Astrocyte of the spinal cord (primary cell): ENCODE measurements around the gene SND1.

ENCODE experiments used
- DNase-seq: peaks from one replicate; pipeline ENCODE4 v3.0.0; 2011; ENCODE audit warnings: low read depth, low spot score
- H3K4me3 ChIP-seq: 2 replicates; pipeline ENCODE4 v1.5.1; 2011; ENCODE audit warnings: low read depth, mild to moderate bottlenecking, low read length, moderate library complexity
- in situ Hi-C: cut with HindIII; loops from 2 replicates; pipeline ENCODE4 v1.10.0; 2017; ENCODE audit warnings: low sequenced_read_pairs
- TF ChIP-seq, protein P1 (sequence below): IDR thresholded peaks from 2 replicates; pipeline ENCODE4 v1.5.1; 2012; ENCODE audit warnings: low read depth, mild to moderate bottlenecking, low read length, inconsistent platforms

The SND1 gene

DNA sequence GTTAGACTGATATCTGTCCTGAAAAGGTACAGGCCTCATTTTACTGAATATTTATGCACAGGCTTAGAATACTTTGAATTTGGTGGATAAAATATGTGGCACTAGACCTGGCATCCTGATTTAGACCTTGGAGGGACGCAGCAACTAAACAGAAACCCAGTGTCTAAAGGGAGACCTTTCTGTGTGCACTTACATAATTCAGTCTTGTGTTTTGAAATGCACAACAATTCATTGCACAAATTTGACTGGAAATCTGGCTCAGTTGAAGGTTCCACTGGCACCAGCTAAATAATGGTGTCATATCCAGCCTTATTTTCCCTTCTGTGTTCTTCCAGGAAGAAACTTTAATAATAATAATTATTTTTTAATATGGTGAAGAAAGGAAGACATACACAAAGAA, 142.1 kb downstream of the SND1 start:
- TF ChIP-seq, protein P1, sequence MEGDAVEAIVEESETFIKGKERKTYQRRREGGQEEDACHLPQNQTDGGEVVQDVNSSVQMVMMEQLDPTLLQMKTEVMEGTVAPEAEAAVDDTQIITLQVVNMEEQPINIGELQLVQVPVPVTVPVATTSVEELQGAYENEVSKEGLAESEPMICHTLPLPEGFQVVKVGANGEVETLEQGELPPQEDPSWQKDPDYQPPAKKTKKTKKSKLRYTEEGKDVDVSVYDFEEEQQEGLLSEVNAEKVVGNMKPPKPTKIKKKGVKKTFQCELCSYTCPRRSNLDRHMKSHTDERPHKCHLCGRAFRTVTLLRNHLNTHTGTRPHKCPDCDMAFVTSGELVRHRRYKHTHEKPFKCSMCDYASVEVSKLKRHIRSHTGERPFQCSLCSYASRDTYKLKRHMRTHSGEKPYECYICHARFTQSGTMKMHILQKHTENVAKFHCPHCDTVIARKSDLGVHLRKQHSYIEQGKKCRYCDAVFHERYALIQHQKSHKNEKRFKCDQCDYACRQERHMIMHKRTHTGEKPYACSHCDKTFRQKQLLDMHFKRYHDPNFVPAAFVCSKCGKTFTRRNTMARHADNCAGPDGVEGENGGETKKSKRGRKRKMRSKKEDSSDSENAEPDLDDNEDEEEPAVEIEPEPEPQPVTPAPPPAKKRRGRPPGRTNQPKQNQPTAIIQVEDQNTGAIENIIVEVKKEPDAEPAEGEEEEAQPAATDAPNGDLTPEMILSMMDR: no peak
- DNase-seq: no peak
- H3K4me3 ChIP-seq: no peak overlapping the region
- in situ Hi-C loops: no loop called here

DNA sequence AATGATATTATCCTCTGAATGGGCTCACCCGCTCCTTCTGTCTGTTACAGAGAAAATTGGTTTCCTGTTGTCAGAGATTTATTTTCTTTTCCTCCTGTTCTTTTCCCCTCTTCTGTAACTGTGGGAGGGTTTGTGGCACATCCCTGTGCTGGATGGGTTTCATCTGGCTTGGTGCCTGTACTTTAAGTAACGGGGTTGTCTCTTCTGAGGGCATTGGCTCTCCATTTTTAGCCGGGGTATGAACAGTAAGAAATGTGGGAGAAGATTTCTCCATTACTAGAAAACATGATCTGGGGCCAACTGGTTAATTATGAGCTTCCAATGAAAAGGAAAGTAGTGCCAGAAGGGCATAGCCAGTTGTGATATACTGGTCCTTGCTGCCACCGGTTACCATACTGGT, 142.6 kb downstream of the SND1 start:
- in situ Hi-C loops: no loop called here
- no peak for DNase-seq
- no peak overlapping the region for H3K4me3 ChIP-seq
- TF ChIP-seq, protein P1: no peak

DNA sequence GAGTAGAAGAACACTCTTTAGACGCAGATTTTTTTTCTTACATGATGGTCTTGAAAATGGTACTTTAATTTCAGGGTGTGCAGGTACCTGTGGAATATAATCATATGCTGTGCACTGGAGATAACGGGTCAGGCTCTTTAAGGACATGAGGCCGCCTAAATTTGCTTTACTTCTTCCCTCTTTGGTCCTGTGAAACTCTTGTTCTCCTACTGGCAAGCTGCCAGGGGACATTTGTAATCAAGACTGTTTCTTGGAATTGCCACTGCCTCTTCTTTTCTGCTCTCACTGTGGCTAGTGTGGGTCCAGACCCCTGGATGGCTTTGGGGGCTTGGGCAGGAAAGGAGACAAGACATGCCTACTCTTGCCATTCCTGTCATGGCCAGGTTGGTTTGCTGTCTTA, 146.0 kb downstream of the SND1 start:
- TF ChIP-seq, protein P1: no peak
- in situ Hi-C loops: no loop called here
- H3K4me3 ChIP-seq: no peak overlapping the region
- no peak for DNase-seq

DNA sequence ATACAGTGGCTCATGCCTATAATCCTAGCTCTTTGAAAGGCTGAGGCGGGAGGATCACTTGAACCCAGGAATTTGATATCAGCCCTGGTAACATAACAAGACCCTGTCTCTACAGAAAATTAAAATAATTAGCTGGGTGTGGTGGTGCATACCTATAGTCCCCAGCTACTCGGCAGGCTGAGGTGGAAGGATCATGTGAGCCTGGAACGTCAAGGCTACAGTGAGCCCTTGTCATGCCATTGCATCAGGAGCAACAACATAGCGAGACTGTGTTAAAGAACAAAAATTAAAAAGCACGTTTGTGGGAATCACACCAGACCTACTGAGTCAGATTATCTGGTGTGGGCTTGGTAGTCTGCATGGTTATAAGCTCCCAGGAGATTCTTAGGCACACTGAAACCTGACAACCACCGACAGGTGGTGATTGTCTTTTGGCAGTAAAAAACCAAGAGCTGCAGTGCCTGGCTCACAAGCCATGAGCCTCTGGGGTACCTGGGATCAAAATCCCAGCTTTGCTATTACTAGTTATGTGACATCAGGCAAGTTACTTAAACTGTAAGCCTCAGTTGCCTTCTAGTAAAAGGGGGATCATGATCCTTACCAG, 146.9 kb downstream of the SND1 start:
- TF ChIP-seq, protein P1: no peak
- no peak for DNase-seq
- in situ Hi-C loops: no loop called here
- no peak overlapping the region for H3K4me3 ChIP-seq

DNA sequence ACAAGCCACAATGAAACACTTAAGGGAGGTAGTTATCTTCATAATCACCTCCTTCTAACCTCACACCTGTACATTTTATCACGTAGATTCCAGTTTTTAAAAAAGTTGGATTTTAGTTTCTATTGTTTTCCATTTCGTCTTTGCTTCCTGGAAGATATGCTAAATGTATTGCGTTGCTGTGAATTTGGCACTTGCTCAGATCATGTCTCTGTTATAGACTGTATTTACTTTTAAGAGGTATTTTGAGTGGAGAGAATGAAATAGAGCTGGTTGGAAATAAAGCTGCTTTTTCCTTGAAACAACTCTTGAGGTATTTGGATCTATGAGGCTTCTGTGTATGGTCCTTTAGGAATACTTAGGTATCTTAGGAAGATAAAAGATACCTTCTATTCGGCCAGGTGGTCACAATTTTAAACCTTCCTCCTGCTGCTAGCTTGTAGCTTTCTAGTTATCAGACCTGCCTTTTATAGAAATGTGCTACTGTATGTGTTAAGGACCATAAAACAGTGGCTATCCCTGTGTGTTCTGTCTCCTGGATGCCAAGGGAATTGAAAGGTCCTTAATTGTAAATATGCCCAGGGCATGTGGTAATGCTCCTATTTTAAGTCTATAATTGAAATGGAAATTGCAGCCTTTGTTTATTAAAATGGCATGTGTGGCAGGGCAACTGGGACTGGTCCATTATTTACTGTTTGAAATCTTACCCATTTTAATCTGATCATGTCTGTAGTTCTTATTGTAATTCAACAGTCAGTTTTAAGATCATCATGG, 147.7 kb downstream of the SND1 start:
- in situ Hi-C loops: no loop called here
- no peak for DNase-seq
- TF ChIP-seq, protein P1: no peak
- H3K4me3 ChIP-seq: no peak overlapping the region

DNA sequence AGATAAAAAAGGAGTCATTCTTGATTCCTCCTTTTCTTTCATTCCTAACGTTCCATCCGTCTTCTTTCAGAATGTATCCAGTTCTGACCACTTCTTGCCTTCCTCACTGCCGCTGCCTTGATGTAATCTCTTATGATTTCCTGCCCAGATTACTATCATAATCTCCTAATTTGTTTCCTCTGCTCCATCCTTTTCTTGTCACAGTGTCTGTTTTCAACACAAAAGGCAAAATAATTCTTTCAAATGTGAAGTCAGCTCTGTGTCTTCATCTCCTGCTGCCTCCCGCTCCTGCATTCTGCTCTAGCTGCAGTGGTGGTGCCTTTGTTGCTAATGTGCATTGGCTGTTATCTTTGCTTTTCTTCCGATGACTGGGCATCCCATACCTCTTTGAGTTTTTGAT, 150.9 kb downstream of the SND1 start:
- TF ChIP-seq, protein P1: no peak
- no peak overlapping the region for H3K4me3 ChIP-seq
- no peak for DNase-seq
- in situ Hi-C loops: no loop called here
